AG04450 (cell line): ENCODE results near the gene ARHGEF9. TPM values are rescaled to one million over a fixed set of nuclear protein-coding genes. Genes with fewer than 3 reads are reported as not detected.

Source experiments
- CTCF ChIA-PET: fragments of 300-600, 350-600 bp; formaldehyde crosslinking; extraction: SDS; loops from one replicate; lab custom pipeline; 2022; ENCODE audit warnings: antibody characterized with exemption, inconsistent platforms; lab: Charles Lee
- POLR2A ChIA-PET: fragments of 350-600 bp; formaldehyde crosslinking; extraction: SDS; loops from one replicate; lab custom pipeline; 2021; ENCODE audit warnings: antibody characterized with exemption, inconsistent platforms; lab: Yijun Ruan, JAX
- DNase-seq: peaks from one replicate; pipeline ENCODE4 v3.0.0-alpha.2; 2011; ENCODE audit warnings: low read depth, low spot score
- H3K27ac ChIP-seq: one replicate; pipeline ENCODE4 v1.5.1; 2012; ENCODE audit warnings: low read depth, low read length, control low read depth
- H3K27me3 ChIP-seq: one replicate; pipeline ENCODE4 v1.6.0; 2012; ENCODE audit warnings: low read length; ENCODE audit not compliant: control insufficient read depth, insufficient read depth
- H3K4me3 ChIP-seq: 2 replicates; pipeline ENCODE4 v1.5.1; 2011; ENCODE audit warnings: mild to moderate bottlenecking, low read depth, low read length, control low read depth
- H3K9me3 ChIP-seq: 2 replicates; pipeline ENCODE4 v1.5.1; 2012; ENCODE audit warnings: low read length; ENCODE audit not compliant: control insufficient read depth, insufficient read depth
- polyA plus RNA-seq: library from polyadenylated mRNA; depleted of rRNA; stranded (reverse); fragments of >200 nt; gene quantifications from 2 replicates; pipeline ENCODE4 v1.2.3, GENCODE V29; 2011
- TF ChIP-seq, protein P1 (sequence below): IDR thresholded peaks from 2 replicates; pipeline ENCODE4 v1.5.1; 2011; ENCODE audit warnings: low read depth, low read length, control low read depth, inconsistent platforms

ARHGEF9 gene
- polyA plus RNA-seq, 1 experiment: 9.1 TPM

DNA sequence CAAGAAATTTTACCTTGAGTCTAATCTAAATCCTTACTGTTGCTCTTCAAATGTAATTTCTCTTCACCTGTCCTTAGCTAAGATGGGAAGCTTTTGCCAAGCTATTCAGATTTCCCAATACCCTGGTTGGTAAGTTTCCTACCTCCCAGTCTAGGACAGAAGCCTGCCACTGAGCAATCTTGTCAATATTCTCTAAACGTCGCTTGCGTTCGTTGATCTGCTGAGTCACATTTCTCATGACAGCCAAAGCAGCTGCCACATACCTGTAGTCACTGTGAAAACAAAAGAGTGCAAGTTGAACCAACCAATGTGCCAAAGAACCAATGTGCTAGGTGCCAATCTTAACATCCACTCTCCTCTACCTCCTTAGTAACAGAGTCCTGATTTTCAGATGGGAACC, 111.1 kb downstream of the ARHGEF9 start:
- Histone ChIP-seq H3K27ac (no peak overlapping the region), H3K4me3 (no peak overlapping the region), H3K9me3 (no peaks in the 10 kb centered on the region), H3K27me3 (no peaks in the 10 kb centered on the region)
- ChIA-PET CTCF (no interaction called here), POLR2A (no interaction called here)
- TF ChIP-seq, protein P1, sequence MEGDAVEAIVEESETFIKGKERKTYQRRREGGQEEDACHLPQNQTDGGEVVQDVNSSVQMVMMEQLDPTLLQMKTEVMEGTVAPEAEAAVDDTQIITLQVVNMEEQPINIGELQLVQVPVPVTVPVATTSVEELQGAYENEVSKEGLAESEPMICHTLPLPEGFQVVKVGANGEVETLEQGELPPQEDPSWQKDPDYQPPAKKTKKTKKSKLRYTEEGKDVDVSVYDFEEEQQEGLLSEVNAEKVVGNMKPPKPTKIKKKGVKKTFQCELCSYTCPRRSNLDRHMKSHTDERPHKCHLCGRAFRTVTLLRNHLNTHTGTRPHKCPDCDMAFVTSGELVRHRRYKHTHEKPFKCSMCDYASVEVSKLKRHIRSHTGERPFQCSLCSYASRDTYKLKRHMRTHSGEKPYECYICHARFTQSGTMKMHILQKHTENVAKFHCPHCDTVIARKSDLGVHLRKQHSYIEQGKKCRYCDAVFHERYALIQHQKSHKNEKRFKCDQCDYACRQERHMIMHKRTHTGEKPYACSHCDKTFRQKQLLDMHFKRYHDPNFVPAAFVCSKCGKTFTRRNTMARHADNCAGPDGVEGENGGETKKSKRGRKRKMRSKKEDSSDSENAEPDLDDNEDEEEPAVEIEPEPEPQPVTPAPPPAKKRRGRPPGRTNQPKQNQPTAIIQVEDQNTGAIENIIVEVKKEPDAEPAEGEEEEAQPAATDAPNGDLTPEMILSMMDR: no peak
- no peak for DNase-seq

DNA sequence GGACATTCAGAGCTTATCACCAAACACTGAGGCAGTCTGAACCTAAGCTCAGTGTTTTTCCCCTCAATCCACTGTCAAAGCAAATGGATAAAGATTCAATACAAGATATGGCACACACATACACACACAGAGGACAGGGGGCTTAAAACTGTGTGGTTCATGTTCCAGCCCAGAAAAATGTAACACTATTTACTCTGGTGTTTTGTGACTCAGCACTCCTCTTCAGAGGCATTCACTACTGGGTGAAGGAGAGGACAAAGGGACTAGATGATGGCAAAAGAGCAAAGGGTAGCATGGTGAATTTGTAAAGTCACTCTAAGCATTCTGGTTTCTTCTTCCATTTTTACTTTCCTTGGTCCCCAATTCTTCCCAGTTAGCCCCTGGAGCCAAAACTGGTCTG, 120.3 kb downstream of the ARHGEF9 start:
- no peak for DNase-seq
- Histone ChIP-seq H3K27ac (no peak overlapping the region), H3K9me3 (no peaks in the 10 kb centered on the region), H3K27me3 (no peaks in the 10 kb centered on the region), H3K4me3 (no peak overlapping the region)
- POLR2A ChIA-PET: no interaction called here
- CTCF ChIA-PET: no interaction called here
- TF ChIP-seq, protein P1: no peak

DNA sequence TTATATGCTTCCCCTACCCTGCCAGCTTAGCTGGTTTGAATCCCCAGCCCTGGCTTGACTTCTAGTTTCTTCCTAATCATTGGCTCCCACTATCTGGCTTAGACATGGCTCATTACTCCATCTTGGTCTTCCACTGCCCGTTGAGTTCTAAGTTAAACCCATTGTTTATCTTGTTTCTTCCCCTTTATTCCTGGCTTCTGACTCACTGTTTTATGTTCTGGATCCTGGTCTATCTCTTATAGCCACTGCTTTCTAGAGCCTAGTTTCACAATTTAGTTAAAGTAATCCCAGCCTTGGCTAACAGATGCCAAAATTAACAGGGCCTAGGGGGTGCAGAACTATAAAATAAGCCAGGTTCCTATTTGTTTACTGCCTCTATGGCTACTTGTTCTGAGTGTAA, 120.9 kb downstream of the ARHGEF9 start:
- CTCF ChIA-PET: no interaction called here
- DNase-seq: no peak
- Histone ChIP-seq H3K9me3 (no peaks in the 10 kb centered on the region), H3K27ac (no peak overlapping the region), H3K4me3 (no peak overlapping the region), H3K27me3 (no peaks in the 10 kb centered on the region)
- POLR2A ChIA-PET: no interaction called here
- TF ChIP-seq, protein P1: no peak

DNA sequence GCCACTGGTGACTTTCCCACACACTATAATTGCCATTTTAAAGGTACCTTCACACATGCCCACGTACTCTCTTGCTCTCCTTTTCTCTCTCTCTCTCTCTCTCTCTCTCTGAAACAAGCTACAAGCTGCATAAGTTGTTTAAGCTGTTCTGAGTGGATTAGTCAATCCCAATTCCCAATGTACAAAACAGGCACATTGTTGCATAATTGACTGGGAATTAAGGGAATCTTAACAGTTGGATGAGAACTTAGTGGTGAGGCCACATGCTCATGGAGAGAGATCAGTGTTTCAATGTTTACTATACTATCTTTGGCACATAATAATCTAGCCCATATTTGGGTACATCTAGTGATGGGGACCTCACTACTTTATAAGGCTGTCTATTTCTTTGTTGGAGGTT, 123.3 kb downstream of the ARHGEF9 start:
- H3K4me3 ChIP-seq: no peak overlapping the region
- ChIA-PET CTCF (no interaction called here), POLR2A (no interaction called here)
- H3K9me3 ChIP-seq: no peaks in the 10 kb centered on the region
- H3K27ac ChIP-seq: no peak overlapping the region
- TF ChIP-seq, protein P1: no peak
- H3K27me3 ChIP-seq: no peaks in the 10 kb centered on the region
- no peak for DNase-seq

DNA sequence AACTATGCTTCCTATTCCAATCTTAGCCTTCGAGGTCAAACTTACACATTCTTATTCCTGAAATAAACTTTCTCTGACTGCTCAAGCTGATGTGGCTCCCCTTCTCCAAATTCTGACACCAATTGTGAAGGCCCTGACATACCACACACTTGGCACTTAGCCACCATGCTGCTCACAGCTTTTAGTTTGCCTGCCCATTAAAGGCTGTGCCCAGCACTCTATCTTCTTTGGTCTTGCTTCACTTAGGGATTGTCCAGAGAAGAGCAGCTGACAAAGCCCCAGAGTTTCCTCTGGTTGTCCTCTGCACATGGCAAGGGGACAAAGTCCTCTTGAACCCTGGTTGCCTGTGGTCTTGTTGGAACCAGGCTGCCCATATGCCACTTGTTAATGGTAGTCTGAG, 126.1 kb downstream of the ARHGEF9 start:
- no peak for DNase-seq
- POLR2A ChIA-PET: no interaction called here
- CTCF ChIA-PET: no interaction called here
- Histone ChIP-seq H3K27me3 (no peaks in the 10 kb centered on the region), H3K27ac (peak overlapping the region; percentile 21), H3K4me3 (no peak overlapping the region), H3K9me3 (no peaks in the 10 kb centered on the region)
- TF ChIP-seq, protein P1: no peak
